Stimulated activated CD4-positive, alpha-beta T cell treated with anti-CD3 and anti-CD28 coated beads, Interleukin-4, amount 100 ng/mL, for 48 hours (primary cell): ENCODE measurements around the gene BTF3.

Experiments used
- DNase-seq, 2 donors: peaks; one replicate each; pipeline ENCODE4 v3.0.0-alpha.2; 2020; ENCODE audit warnings: low read depth in 2 of 2

Gene BTF3

DNA sequence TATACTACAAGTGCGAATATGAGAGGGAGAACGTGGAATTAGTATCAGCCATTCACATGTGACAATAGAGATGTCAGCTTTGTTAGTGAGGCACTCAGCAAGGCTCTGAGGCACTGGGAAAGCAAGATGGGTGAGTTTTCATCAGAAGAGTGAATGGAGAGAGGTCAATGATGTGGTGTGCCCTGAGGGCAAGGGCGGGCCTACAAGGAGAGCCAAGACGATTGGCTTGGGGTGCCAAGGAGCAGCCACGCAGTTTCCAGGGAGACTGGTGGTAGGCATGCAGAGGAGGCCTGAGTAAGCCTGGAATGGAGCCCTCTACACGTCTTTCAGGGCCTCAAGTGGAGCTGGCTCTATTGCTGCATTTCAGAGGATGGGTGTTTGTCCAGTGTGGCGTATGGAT lies 24.7 kb downstream of the BTF3 start:
- no peak for DNase-seq

GRCh38 chr5:73523861-73524260 lies 25.6 kb downstream of the BTF3 start:
- no peak for DNase-seq

- no peak for DNase-seq
Observed at GRCh38 chr5:73525606-73526203, 27.5 kb downstream of the BTF3 start.

- DNase-seq, result no peak
Observed at GRCh38 chr5:73528248-73528647, 30.0 kb downstream of the BTF3 start.

DNA sequence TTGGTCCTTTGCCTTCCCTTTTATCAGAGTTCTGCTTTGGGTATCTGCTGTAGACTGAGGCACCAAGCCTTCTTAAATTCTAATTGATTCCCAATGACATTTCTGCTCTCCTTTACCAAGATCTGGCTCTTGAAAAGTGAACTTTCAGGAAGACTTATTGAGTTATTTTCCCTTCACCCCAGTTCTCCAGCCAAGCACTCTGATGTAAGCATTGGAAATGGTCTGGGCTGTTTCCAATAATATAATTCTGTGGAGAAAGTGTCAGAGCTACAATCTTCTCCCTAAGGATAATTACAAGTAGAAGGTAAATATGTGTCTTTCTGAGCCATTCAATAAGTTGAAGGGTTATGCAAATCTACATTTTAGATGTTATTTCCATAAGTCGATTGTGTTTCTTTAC lies 30.8 kb downstream of the BTF3 start:
- no peak for DNase-seq

GRCh38 chr5:73531356-73531755 lies 33.1 kb downstream of the BTF3 start:
- DNase-seq, result no peak

GRCh38 chr5:73532195-73532594 lies 34.0 kb downstream of the BTF3 start:
- DNase-seq, result no peak

DNA sequence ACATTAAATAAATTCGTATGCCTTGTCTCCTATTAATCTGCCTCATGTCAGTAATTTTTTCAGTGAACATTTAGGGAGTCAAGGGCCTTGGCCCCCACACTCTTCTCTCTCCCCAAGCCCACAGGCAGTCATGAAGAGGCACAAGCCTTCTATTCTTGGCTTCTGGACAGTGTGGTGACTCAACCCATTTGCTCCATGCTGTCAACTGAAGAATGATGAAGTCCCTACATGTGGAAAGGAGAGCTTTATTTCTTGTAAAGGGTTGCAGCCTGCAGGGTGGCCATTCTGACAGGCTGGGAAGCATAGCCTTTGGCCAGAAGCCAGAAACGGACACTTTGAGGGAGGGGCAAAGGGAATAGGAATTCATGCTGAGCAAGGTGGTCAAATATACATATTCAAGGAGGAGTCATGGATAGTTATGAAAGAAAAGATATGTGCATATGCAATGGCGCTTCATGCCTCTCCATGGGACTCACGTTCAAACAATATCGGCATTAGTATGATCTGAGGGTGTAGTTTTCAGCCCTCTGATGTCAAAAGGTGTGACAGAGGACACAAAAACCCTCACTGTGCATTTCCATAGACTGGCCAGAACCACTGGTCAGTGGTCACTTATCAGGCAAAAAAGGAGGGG lies 35.9 kb downstream of the BTF3 start:
- no peak for DNase-seq

- no peak for DNase-seq
Observed at GRCh38 chr5:73534971-73535370, 36.7 kb downstream of the BTF3 start.

DNA sequence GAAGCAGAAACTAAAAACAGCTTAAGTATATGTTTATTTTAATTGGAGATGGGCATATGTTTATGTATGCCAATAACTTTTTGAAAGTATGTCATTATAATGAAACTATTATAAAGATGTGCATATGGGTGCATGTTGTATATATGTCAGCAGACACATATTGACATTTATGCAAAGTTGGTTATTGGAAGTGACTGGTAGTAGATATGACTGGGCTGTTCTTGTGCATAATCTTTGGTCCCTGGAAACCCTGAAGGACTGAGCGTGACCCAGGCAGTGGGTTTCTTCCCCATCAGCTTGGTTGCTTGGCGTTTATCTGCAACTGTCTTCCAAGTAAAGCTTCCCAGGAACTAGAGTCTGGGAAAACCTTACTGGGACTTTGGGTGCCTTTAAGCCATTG lies 41.5 kb downstream of the BTF3 start:
- DNase-seq, result no peak

GRCh38 chr5:73540192-73540591 lies 42.0 kb downstream of the BTF3 start:
- DNase-seq, result no peak

GRCh38 chr5:73542020-73542419 lies 43.8 kb downstream of the BTF3 start:
- DNase-seq, result no peak

DNA sequence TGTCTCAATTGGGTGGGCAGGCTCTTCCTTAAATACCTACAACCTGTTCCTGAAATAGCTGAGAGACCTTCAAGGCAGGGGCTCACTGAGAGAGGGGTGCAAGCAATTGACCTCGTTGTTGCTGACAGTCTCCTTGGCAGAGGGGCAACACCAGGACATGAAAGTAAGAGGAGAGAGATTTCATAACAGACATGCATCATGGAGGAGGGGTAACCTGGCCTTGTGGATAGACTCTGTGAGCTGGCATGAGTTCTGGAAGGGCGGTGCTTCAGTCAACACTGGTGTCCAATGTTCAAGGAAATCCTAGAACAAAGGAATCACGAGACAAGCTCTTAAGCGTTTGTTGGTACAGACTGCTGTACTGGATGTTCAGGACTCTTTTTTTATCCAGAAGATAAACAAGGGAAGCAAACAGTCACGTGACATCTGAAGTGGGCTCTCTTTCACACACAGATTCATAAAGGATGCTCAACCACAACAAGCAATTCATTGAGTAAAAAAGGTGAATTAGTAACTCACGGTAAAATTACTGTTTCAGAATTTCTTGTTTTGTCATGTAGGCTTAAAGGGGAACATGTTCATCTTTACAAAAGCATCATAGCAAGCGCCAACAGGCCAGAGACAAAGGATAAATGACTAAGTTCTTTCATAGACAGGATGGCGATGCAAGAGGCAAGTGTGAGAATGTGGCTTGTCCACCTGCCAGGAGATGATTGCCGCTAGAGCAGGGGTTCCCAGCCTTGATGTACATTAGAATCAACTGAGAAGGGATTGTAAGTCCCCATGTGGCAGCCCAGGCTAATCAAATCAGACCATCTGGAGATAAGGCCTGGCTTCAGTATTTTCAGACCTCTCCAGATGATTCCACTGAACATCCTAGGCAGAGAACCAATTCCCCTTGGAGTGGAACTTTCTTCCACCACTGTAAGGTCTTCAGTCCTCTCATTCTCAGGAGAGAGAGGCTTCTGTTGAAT lies 46.5 kb downstream of the BTF3 start:
- no peak for DNase-seq

- DNase-seq, result no peak
Observed at GRCh38 chr5:73545403-73545779, 47.1 kb downstream of the BTF3 start.

- no peak for DNase-seq
Observed at GRCh38 chr5:73550016-73550415, 51.8 kb downstream of the BTF3 start.

DNA sequence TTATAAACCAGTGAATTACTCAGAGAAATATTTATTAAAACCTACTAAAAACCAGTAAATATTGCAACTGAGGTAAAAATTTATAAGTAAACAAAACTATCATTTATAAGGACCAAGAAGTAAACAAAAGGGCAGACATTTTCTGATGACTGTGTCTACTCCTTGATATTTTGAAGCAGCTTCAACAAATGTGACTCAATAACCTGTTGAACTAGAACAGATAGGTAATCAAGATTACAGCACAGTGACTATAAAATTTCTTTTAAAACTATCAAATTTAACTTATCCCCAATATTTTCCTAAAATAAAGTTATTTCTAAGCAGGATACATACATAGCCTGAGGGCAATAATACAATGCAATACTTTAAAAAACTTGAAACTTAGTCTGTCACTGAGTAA lies 54.4 kb downstream of the BTF3 start:
- DNase-seq, result no peak
